NCI-H2196 treated with DMSO at 0.1 percent for 48 hours (cell line): Measurements from ENCODE around the gene SPTBN2.

ENCODE experiments used
- DNase-seq: peaks from one replicate; lab custom pipeline; 2025; ENCODE audit not compliant: unreplicated experiment; lab: John Stamatoyannopoulos, UW

SPTBN2 gene

DNA sequence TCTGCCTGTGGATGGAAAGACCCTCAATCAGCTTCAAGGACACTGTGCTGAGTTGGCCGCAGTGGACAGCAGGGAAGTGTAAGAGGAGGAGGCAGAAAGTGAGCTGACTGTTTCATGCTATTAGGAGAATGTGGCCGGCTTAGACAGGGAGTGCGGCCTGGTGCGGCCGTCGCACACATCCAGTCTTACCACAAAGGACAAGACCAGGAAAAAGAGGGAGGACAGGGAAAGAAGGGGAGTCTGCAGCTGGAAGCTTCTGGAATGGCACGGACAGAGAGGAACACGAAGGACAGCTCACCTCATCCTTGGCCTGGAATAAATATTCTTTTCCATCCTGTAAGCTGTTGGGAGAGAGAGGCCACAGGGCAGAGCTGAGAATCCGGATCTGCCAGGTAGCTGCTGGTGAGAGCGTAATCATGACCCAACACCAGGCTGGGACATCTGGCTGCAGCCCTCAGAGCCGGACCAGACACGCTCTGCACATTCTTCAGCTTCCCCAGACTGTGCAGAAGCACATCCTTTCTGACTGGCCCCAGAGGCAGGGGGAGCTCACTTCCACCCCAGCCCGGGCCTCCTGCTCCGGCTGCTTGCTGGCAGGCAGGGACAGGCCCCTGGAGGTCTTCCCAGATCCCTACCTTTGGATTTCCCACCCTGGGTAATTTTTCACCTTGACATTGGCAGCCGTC lies 42.8 kb downstream of the SPTBN2 start:
- DNase-seq, result no peak

- DNase-seq, result no peak
These were observed 43.5 kb downstream of the SPTBN2 start for GRCh38 chr11:66685276-66686099.

DNA sequence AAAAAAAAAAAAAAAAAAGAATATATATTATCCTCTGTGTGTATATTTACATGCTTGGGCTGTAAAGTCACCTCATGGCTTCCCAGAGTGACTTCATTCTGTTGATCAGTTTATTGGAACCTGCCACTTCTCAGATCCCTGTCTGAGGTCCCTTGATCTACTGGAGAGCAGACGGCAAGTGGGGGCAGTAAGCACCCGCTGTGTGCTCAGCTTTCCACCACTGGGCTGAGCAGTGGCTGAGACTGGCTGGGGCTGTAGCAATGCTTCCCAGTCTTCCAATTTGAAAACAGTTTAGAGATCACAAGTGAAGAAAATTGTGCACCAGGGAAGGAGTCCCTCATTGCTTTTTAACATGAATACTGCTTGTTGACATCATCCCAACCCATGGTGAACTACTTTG lies 44.4 kb downstream of the SPTBN2 start:
- DNase-seq, result no peak

GRCh38 chr11:66683877-66684276 lies 45.1 kb downstream of the SPTBN2 start:
- DNase-seq, result no peak

DNA sequence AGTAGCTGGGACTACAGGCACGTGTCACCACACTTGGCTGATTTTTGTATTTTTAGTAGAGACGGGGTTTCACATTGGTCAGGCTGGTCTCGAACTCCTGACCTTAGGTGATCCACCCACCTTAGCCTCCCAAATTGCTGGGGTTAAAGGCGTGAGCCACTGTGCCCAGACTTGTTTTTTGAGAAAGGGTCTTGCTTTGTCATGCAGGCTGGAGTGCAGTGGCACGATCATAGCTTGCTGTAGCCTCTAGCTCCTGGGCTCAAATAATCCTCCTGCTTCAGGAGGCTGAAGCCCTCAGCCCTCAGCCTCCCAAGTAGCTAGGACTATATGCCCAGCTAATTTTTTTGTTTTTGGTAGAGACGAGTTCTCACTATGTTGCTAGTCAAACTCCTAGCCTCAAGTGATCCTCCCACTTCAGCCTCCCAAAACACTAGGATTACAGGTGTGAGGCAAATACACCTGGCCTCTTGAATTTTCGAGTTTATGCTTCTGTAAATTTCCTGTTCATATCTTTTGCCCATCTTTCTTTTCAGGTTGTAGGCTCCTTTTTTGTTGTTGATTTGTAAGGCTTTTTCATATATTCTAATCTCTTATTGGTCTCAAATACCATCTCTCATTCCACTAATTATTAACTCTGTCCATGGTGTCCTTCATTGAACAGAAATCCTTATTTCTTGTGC lies 47.9 kb downstream of the SPTBN2 start:
- DNase-seq, result no peak

- peak; percentile 90 for DNase-seq
These were observed 51.2 kb downstream of the SPTBN2 start, which contains the start of gene RBM4B for GRCh38 chr11:66677599-66678375. RBM4B (minus strand) TSS chr11:66677887; CDS start chr11:66677079, 808 bp downstream.

- DNase-seq, result no peak
These were observed 52.0 kb downstream of the SPTBN2 start for GRCh38 chr11:66676931-66677598.

GRCh38 chr11:66676282-66676919 lies 52.6 kb downstream of the SPTBN2 start:
- no peak for DNase-seq

- DNase-seq, result no peak
These were observed 53.9 kb downstream of the SPTBN2 start for GRCh38 chr11:66674964-66675602.

- DNase-seq, result no peak
These were observed 58.2 kb downstream of the SPTBN2 start for GRCh38 chr11:66670816-66671215.

- no peak for DNase-seq
These were observed 63.6 kb downstream of the SPTBN2 start for GRCh38 chr11:66665369-66665768.

GRCh38 chr11:66663741-66664296 lies 65.2 kb downstream of the SPTBN2 start:
- no peak for DNase-seq

DNA sequence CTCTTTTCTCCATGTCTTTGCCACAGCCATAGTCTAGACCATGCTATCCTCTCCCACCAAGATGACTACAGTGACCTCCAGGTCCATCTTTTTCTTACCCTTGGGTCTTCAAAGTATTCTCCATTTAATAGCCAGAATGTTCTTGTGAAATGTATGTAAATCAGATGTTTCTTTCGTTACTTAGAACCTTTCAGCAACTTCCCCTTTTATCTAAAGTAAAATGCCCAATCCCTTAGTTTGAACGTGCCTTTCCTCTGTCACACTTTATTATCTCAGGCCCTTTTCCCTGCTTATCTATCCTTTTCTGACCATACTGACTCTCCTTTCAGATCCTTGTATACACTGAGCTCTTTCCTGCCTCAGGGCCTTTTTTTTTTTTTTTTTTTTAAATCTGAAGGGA lies 69.3 kb downstream of the SPTBN2 start:
- no peak for DNase-seq

GRCh38 chr11:66653123-66653522 lies 75.9 kb downstream of the SPTBN2 start:
- DNase-seq, result no peak

- no peak for DNase-seq
These were observed 76.4 kb downstream of the SPTBN2 start for GRCh38 chr11:66652651-66653050.

DNA sequence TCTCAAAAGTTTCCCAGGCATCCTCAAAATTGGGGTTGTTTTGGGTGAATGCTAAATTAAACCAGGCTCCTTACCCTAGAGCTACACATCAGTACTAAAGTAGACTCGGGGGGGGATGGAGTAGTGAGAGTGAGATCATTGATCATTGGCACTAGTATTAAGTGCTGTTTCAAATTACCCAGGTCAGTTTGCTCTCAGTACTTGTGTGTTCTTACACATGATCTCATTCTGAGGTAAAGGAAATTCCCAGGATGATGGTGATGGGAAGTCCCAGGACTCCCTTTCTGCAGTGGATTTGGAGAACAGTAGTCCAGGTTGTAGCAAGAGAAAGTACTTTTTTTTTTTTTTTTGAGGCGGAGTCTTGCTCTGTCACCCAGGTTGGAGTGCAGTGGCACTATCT lies 78.0 kb downstream of the SPTBN2 start:
- no peak for DNase-seq

- DNase-seq, result no peak
These were observed 79.1 kb downstream of the SPTBN2 start for GRCh38 chr11:66649903-66650302.

- DNase-seq, result no peak
These were observed 82.2 kb downstream of the SPTBN2 start for GRCh38 chr11:66646828-66647227.

DNA sequence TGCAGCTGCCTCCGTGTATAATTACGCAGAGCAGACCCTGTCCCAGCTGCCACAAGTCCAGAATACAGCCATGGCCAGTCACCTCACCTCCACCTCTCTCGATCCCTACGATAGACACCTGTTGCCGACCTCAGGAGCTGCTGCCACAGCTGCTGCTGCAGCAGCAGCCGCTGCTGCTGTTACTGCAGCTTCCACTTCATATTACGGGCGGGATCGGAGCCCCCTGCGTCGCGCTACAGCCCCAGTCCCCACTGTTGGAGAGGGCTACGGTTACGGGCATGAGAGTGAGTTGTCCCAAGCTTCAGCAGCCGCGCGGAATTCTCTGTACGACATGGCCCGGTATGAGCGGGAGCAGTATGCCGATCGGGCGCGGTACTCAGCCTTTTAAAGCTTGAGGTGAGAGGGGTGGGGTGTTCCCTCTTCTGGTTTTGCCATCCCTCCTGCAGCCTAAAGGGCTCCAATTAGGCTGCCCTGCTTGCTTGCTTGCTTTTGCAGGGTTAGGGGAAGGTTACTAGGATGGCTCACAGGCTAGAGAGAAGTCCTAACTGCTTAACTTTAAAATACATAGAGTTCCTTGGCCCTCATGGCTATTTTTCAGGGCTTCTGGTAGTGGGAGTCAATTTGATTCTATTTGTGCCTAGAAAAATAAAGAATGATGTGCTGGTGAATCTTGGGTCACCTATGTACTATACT lies 85.1 kb downstream of the SPTBN2 start:
- DNase-seq, result no peak
